Cardiac fibroblast (primary cell): ENCODE measurements around the gene ARID1B.
A peak's percentile ranks its signal among the peaks of the same experiment; 100 is the strongest.

Experiments
- DNase-seq, 2 donors: peaks; one replicate each; pipeline versions ENCODE4 v3.0.0 to v3.0.0-alpha.2; 2010; ENCODE audit warnings: low read depth in 2 of 2
- H3K4me3 ChIP-seq, 2 donors: replicated peaks in 1 of 2; 1 replicate in 1 of 2; 2 replicates in 1 of 2; pipeline ENCODE4 v1.5.1; 2011; ENCODE audit warnings: low read depth in 2 of 2, low read length in 2 of 2, mild to moderate bottlenecking in 2 of 2, moderate library complexity in 1 of 2
- CTCF ChIP-seq: IDR thresholded peaks from one replicate; pipeline ENCODE4 v1.5.1; 2011; ENCODE audit warnings: low read depth, mild to moderate bottlenecking, low read length, inconsistent platforms

Gene ARID1B

DNA sequence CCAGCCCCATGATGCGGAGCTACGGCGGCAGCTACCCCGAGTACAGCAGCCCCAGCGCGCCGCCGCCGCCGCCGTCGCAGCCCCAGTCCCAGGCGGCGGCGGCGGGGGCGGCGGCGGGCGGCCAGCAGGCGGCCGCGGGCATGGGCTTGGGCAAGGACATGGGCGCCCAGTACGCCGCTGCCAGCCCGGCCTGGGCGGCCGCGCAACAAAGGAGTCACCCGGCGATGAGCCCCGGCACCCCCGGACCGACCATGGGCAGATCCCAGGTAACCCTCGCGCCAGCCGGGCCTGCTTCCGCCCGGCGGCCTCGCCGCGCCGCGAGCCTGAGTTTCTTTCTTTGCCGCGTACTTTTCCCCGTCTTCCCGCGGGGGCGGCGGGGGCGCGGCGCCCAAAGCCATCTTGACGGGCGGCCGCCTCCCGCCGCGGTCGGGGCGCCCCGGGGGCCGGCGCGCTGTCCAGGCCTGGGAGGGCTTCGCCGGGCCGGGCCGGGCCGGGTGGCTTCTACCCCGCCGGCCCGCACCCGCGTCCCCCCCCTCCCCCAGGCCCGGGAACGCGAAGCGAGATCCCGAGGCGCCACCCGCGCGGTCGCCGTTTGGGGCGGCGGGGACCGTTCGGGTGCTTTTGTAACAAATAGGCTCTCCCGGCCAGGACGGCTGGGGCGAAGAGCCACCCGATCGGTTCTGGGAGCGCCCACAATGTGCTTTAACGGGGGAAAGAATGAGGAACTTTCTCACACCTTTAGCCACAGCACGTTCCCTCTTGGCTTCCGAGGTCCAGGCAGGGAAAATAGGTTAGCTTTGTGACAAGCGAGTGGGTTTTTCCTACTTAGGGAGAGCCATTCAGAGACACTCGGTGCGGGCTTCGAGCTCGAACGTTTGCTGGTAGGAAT, 2.3 kb downstream of the ARID1B start:
- no peak for TF ChIP-seq CTCF
- peak; percentile 32 to 33 for DNase-seq
- peak overlapping the region; percentile 61 to 77 for H3K4me3 ChIP-seq

DNA sequence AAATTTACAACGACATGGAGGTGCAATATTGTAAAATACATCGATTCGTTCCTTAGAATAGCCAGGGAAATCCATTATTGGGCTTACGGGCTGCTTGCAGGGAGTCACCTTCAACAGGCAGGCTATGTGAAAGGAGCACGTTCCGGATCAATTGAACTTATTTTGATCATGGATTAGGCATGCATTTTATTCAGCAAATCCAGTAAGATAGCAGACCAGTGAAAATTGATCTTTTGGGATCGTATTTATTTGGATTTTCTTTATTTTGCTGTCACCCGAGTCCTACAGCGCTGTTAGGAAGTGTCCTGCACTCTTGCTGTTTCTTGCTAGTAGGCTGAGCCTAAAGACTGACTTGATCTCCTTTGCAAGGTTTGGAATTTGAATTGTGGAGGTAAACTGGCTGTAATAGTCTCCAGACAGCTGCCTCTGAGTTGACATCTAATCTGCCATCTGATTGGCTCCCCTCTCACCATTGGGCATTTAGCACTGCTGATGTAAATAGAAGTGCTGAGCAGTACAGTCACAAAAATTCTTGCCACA, 3.0 kb downstream of the ARID1B start:
- DNase-seq, result peak; percentile 93 to 95
- peak overlapping the region; percentile 61 to 77 for H3K4me3 ChIP-seq
- TF ChIP-seq CTCF, result no peak

- DNase-seq, result peak in 1 of 2 donors; percentile 32
- peak overlapping the region; percentile 20 to 61 for H3K4me3 ChIP-seq
- TF ChIP-seq CTCF, result no peak
Observed at GRCh38 chr6:156780962-156781853, 4.0 kb downstream of the ARID1B start.

- TF ChIP-seq CTCF, result no peak
- DNase-seq, result peak; percentile 15 to 53
- H3K4me3 ChIP-seq, result peak overlapping the region; percentile 20 to 61
Observed at GRCh38 chr6:156781861-156782631, 4.9 kb downstream of the ARID1B start.

DNA sequence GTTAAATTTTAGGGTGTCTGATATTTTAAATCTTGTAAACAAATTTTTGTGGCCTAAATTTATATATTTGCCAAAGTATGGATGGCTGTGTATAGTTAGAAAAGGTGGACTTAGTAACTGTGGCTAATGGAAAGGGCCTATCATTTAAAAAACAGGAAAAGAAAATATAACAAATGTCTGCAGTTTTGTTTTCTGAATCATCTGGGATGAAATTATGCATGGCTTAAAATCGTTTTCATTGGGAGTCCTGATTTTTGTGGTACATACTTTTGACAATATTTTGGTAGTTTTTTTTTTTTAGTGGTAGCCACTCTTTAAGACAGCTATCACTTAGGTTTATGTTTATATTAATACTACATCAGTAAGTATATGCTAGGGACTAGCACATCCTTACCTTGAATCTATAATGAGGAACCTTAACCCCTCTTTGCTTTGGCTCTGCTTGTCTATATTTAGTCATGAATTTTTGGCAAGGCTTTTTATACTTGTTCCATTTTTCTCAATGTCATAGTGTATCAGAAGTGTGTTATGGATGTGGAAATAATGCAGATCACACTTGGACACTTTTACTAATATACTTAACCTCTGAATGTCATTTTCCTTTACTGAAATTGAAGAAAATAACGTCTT, 5.6 kb downstream of the ARID1B start:
- TF ChIP-seq CTCF, result no peak
- peak overlapping the region in 1 of 2 donors; percentile 61 for H3K4me3 ChIP-seq
- peak in 1 of 2 donors; percentile 62 for DNase-seq
